DOHH2 (cell line): Measurements from ENCODE around the gene OOSP1.

ENCODE experiments used
- CTCF ChIP-seq: fragments of 200-600 bp; sonication (generic); IDR thresholded peaks from one replicate; pipeline ENCODE4 v1.5.1; 2014; ENCODE audit warnings: antibody characterized with exemption, mild to moderate bottlenecking, low read depth, low read length; ENCODE audit not compliant: poor library complexity, severe bottlenecking
- EZH2phosphoT487 ChIP-seq: fragments of 200-600 bp; sonication (generic); IDR thresholded peaks from 2 replicates; pipeline ENCODE4 v1.6.1; 2017; ENCODE audit warnings: borderline replicate concordance, mild to moderate bottlenecking, antibody characterized with exemption, low read length, moderate library complexity, mixed read lengths

- TF ChIP-seq CTCF = no peak
- TF ChIP-seq EZH2phosphoT487 = no peak
These were observed 54.2 kb downstream of the OOSP1 start for GRCh38 chr11:59992425-59992824.
